Effector memory CD4-positive, alpha-beta T cell (primary cell): Measurements from ENCODE around the gene FUT1.
A peak's percentile ranks its signal among the peaks of the same experiment; 100 is the strongest.

Experiments
- DNase-seq, 3 donors: peaks; one replicate each; pipeline ENCODE4 v3.0.0-alpha.2; 2020
- H3K27ac ChIP-seq: 2 replicates; pipeline ENCODE4 v1.7.0; 2013; ENCODE audit warnings: mild to moderate bottlenecking, low read length, moderate library complexity; ENCODE audit not compliant: insufficient read depth, poor library complexity, severe bottlenecking
- H3K27me3 ChIP-seq: replicated peaks from 2 replicates; pipeline ENCODE4 v1.7.0; 2013; ENCODE audit warnings: mild to moderate bottlenecking, low read length; ENCODE audit not compliant: insufficient read depth, control insufficient read depth, poor library complexity, severe bottlenecking
- H3K36me3 ChIP-seq: 2 replicates; pipeline ENCODE4 v1.7.0; 2013; ENCODE audit warnings: mild to moderate bottlenecking, low read length, moderate library complexity; ENCODE audit not compliant: control insufficient read depth, insufficient read depth
- H3K4me1 ChIP-seq: 2 replicates; pipeline ENCODE4 v1.7.0; 2013; ENCODE audit warnings: low read length, mild to moderate bottlenecking; ENCODE audit not compliant: control insufficient read depth, insufficient read depth, poor library complexity, severe bottlenecking
- H3K4me3 ChIP-seq: 2 replicates; pipeline ENCODE4 v1.7.0; 2013; ENCODE audit warnings: low read length, low read depth, mild to moderate bottlenecking; ENCODE audit not compliant: insufficient read depth, poor library complexity, severe bottlenecking
- H3K9me3 ChIP-seq: 2 replicates; pipeline ENCODE4 v1.7.0; 2013; ENCODE audit warnings: mild to moderate bottlenecking, low read length, moderate library complexity; ENCODE audit not compliant: control insufficient read depth

The FUT1 gene

DNA sequence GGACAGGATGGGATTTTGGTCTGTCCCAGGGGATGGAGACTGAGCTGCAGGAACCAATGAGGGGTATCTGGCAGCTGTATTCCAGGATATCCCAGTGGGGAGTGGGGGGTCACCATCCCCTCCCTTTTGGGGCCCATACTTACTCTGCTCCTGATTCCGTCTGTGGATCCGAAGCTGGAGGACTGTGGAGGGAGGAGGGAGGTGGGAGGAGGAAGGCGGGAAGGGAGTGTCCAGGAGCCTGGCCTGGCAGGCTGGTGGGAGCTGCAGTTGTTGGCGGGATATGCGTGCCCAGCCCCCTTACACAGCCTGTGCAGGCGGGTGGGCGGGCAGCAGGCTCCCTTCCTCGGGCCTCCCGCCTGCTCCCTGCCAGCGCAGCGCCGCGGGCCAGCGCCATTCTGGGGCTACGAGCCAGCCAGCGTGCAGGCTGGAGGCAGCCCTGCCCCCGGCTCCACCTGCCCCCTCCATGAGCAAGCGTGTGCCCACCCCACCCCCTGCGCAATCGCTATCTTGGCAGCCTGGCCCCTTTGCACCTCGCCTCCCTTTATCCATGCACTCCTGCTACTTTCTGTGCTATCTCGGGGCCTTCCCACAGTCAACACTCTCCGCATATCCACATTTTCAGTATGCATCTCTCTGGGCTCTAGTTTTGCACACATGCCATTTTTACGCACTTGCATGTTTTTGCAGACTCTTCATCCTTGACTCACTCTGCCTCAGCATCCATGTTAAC lies 35.7 kb downstream of the FUT1 start:
- Histone ChIP-seq H3K27me3 (no peaks in the 10 kb centered on the region), H3K36me3 (no peaks in the 10 kb centered on the region), H3K4me1 (peaks cover 20% of the 10 kb centered on the region), H3K4me3 (no peak overlapping the region), H3K27ac (no peak overlapping the region), H3K9me3 (no peaks in the 10 kb centered on the region)
- DNase-seq: no peak

DNA sequence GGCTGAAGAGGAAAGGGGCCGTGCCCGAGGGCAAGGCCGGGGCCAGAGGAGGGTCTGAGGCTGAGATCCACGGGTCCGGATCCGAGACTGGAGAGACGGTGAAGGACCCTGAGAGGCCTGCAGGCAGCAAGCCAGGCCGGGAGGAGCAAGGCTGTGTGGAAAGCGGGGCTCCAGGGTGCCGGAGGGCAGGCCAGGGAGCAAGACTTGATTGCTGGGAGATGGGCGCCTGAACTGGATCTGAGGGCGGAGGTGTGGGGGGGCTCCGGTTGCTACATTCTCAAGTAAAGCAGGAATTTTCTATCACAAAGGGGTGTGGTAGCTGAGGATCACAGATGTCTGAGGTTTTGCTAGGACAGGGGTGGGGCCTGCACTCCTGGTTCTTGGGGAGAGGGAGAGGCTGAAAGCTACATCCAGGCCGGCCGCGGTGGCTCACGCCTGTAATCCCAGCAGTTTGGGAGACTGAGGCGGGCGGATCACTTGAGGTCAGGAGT lies 36.7 kb downstream of the FUT1 start:
- Histone ChIP-seq H3K36me3 (no peaks in the 10 kb centered on the region), H3K27me3 (no peaks in the 10 kb centered on the region), H3K27ac (no peak overlapping the region), H3K4me3 (no peak overlapping the region), H3K9me3 (no peaks in the 10 kb centered on the region), H3K4me1 (peaks cover 16% of the 10 kb centered on the region)
- DNase-seq: no peak

GRCh38 chr19:48714759-48715675 lies 37.4 kb downstream of the FUT1 start:
- Histone ChIP-seq H3K4me3 (peak overlapping the region; percentile 89), H3K27ac (peak overlapping the region; percentile 69), H3K27me3 (no peaks in the 10 kb centered on the region), H3K4me1 (peaks cover 16% of the 10 kb centered on the region), H3K9me3 (no peaks in the 10 kb centered on the region), H3K36me3 (no peaks in the 10 kb centered on the region)
- DNase-seq: no peak

GRCh38 chr19:48713864-48714755 lies 38.3 kb downstream of the FUT1 start:
- no peaks in the 10 kb centered on the region for H3K36me3 ChIP-seq
- no peaks in the 10 kb centered on the region for H3K9me3 ChIP-seq
- H3K27me3 ChIP-seq: no peaks in the 10 kb centered on the region
- peaks cover 16% of the 10 kb centered on the region for H3K4me1 ChIP-seq
- H3K27ac ChIP-seq: peak overlapping the region; percentile 69
- DNase-seq: peak; percentile 94 to 96 (median 96)
- peak overlapping the region; percentile 89 for H3K4me3 ChIP-seq

DNA sequence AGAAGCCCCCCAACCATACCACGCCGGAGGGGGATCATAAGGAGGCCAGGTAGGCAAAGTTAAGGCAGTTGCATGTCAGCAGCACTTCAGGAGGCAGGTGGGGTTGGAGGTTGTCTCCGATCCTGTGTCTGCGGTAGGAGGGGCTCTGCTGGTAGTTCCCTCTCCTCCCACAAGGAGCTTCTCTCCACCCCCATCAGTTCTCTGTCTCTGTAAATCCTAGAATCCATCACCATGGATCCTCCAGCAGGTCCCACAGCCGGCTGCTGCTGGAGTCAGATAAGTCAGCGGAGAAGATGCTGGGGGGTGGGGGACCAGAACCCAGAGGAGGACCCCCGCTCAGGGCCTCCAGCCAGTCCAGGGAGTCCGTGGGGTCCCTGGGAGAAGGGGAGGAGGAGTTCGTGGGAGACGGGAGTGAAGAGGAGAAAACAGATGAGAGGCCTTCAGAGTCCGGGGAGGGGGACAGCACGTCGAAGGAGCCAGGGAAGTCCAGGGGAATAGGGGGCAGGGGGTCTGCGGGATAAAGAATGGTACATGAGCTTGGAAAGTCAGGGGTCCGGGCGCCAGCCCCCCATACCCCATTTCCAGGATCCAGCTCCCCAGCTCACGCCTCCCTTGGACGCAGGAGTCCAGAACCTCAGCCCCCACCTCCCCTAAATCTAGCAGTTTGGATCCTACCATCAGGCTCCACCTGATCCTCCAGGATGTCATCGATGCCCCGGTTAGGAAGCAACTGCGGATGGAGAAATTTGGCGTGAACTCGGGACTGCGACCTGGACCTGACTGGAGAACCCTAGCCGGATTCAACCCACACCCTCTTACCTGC lies 39.2 kb downstream of the FUT1 start:
- H3K4me3 ChIP-seq: peak overlapping the region; percentile 89
- no peaks in the 10 kb centered on the region for H3K27me3 ChIP-seq
- H3K36me3 ChIP-seq: no peaks in the 10 kb centered on the region
- H3K4me1 ChIP-seq: peaks cover 16% of the 10 kb centered on the region
- no peaks in the 10 kb centered on the region for H3K9me3 ChIP-seq
- H3K27ac ChIP-seq: peak overlapping the region; percentile 56
- no peak for DNase-seq

DNA sequence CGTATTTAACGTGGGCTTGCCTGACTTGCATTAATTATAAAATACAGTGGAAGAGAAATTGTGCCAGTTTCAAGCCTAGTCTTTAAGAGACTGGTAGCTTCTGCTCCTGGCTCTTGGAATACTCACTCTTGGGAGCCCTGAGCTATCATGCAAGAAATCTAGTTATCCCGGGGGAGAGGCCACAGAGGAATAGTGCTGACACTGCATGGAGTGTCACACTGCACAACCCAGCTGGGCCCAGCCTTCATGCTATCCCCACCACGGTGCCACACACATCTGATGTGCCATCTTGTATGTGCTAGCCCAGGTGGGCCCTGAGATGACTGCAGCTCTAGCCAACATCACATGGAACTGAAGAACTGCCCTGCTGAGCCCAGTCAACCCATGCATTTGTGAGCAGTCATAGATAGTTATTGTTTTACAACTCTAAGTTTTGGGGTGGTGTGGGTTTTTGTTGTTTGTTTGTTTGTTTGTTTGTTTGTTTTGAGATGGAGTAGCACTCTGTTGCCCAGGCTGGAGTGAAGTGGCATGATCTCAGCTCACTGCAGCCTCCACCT lies 41.3 kb downstream of the FUT1 start:
- Histone ChIP-seq H3K27ac (no peak overlapping the region), H3K4me1 (peaks cover 16% of the 10 kb centered on the region), H3K27me3 (no peaks in the 10 kb centered on the region), H3K36me3 (no peaks in the 10 kb centered on the region), H3K4me3 (no peak overlapping the region), H3K9me3 (no peaks in the 10 kb centered on the region)
- DNase-seq: no peak

DNA sequence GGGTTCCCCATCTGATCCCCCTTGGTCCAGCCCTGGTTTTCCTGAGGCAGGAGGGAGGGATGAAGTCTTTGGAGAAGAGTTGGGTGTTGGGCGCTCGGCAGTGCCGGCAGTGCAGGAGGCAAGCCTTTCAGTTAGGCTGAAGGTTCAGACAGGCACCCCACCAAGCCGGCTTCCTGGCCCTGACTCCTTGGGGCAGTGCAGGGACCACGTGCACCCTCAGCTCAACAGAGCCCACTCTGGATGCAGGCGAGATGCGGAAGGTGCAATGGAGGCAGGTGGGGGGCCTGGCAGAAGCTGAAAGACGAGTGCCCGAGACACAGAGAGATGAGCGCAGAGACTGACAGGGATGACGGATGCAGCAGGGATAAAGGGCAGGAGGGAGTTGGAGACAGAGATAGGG lies 44.0 kb downstream of the FUT1 start:
- Histone ChIP-seq H3K9me3 (no peaks in the 10 kb centered on the region), H3K36me3 (no peaks in the 10 kb centered on the region), H3K27me3 (no peaks in the 10 kb centered on the region), H3K4me1 (peaks cover 6% of the 10 kb centered on the region), H3K4me3 (no peak overlapping the region), H3K27ac (no peak overlapping the region)
- DNase-seq: no peak

DNA sequence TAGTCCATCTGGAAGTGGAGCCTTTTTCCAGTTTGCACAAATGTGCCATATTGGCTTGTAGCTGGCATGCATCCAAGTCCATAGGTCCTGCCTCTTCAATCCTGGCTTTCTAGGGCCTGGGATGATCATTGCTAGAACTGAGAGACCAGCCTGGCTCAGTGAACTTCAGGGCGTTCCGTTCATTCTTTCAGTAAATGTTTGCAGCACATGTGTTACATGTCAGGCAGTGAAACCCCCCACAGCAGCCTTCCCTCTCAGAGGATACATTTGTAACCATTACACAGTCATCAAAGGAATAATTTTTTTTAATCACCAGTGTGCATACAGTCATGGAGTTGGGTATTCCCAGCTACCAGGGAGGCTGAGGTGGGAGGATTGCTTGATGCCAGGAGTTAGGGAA lies 47.0 kb downstream of the FUT1 start:
- Histone ChIP-seq H3K27me3 (no peaks in the 10 kb centered on the region), H3K36me3 (no peaks in the 10 kb centered on the region), H3K4me1 (no peaks in the 10 kb centered on the region), H3K9me3 (no peaks in the 10 kb centered on the region), H3K4me3 (no peak overlapping the region), H3K27ac (no peak overlapping the region)
- no peak for DNase-seq

- H3K27ac ChIP-seq: no peak overlapping the region
- no peaks in the 10 kb centered on the region for H3K27me3 ChIP-seq
- no peaks in the 10 kb centered on the region for H3K4me1 ChIP-seq
- no peaks in the 10 kb centered on the region for H3K36me3 ChIP-seq
- DNase-seq: no peak
- H3K4me3 ChIP-seq: no peak overlapping the region
- H3K9me3 ChIP-seq: no peaks in the 10 kb centered on the region
These were observed 49.1 kb downstream of the FUT1 start for GRCh38 chr19:48703316-48703715.
